MM.1S (cell line): Measurements from ENCODE around the gene FTL.
"Not testable (repeated sequence)": the region's sequence is repeated elsewhere in the genome, so short reads cannot be mapped to it uniquely, and the experiment has no call there.

Source experiments
- DNase-seq: peaks from one replicate; pipeline ENCODE4 v3.0.0-alpha.2; 2015
- H2AFZ ChIP-seq: fragments of 300-600 bp; sonication (generic); 2 replicates; pipeline ENCODE4 v1.6.0; 2016; ENCODE audit warnings: antibody characterized with exemption, low read length
- H3F3A ChIP-seq: fragments of 300-600 bp; sonication (generic); 2 replicates; pipeline ENCODE4 v1.6.1; 2016; ENCODE audit warnings: mild to moderate bottlenecking, antibody characterized with exemption, low read length, moderate library complexity, mixed read lengths; ENCODE audit not compliant: insufficient read depth
- H3K27ac ChIP-seq: fragments of 300-600 bp; sonication (generic); 2 replicates; pipeline ENCODE4 v1.5.1; 2016; ENCODE audit warnings: mild to moderate bottlenecking, low read length
- H3K27me3 ChIP-seq: fragments of 300-600 bp; sonication (generic); replicated peaks from 2 replicates; pipeline ENCODE4 v1.6.0; 2016; ENCODE audit warnings: low read length; ENCODE audit not compliant: insufficient read depth
- H3K36me3 ChIP-seq: fragments of 300-600 bp; sonication (generic); replicated peaks from 2 replicates; pipeline ENCODE4 v1.6.1; 2016; ENCODE audit warnings: mild to moderate bottlenecking, low read length, mixed read lengths; ENCODE audit not compliant: insufficient read depth
- H3K4me1 ChIP-seq: fragments of 300-600 bp; sonication (generic); 2 replicates; pipeline ENCODE4 v1.6.1; 2016; ENCODE audit warnings: low read length, mixed read lengths
- H3K4me2 ChIP-seq: fragments of 300-600 bp; sonication (generic); 2 replicates; pipeline ENCODE4 v1.6.0; 2016; ENCODE audit warnings: low read depth, low read length
- H3K4me3 ChIP-seq: fragments of 300-600 bp; sonication (generic); 2 replicates; pipeline ENCODE4 v1.5.1; 2016; ENCODE audit warnings: low read length, mixed read lengths
- H3K79me2 ChIP-seq: fragments of 300-600 bp; sonication (generic); 2 replicates; pipeline ENCODE4 v1.6.1; 2016; ENCODE audit warnings: mixed run types, low read length, mixed read lengths
- H3K9ac ChIP-seq: fragments of 300-600 bp; sonication (generic); 2 replicates; pipeline ENCODE4 v1.6.1; 2016; ENCODE audit warnings: low read length, mixed read lengths
- H3K9me2 ChIP-seq: fragments of 300-600 bp; sonication (generic); replicated peaks from 2 replicates; pipeline ENCODE4 v1.6.1; 2016; ENCODE audit warnings: mild to moderate bottlenecking, low read length, mixed read lengths; ENCODE audit not compliant: insufficient read depth
- H3K9me3 ChIP-seq: fragments of 300-600 bp; sonication (generic); replicated peaks from 2 replicates; pipeline ENCODE4 v1.6.1; 2016; ENCODE audit warnings: mild to moderate bottlenecking, low read length, mixed read lengths; ENCODE audit not compliant: insufficient read depth
- H4K20me1 ChIP-seq: fragments of 300-600 bp; sonication (generic); 2 replicates; pipeline ENCODE4 v1.6.1; 2016; ENCODE audit warnings: mild to moderate bottlenecking, low read length, moderate library complexity, mixed read lengths; ENCODE audit not compliant: insufficient read depth
- EZH2 ChIP-seq: fragments of 300-600 bp; sonication (generic); optimal IDR thresholded peaks from 2 replicates; pipeline ENCODE3; 2017; ENCODE audit warnings: low read depth, mild to moderate bottlenecking, antibody characterized with exemption, low read length, mixed read lengths
- EZH2phosphoT487 ChIP-seq: fragments of 300-600 bp; sonication (generic); IDR thresholded peaks from 2 replicates; pipeline ENCODE4 v1.6.1; 2018; ENCODE audit warnings: antibody characterized with exemption, low read length
- TF ChIP-seq, protein P1 (sequence below): fragments of 300-600 bp; sonication (generic); IDR thresholded peaks from 2 replicates; pipeline ENCODE4 v1.5.1; 2016; ENCODE audit warnings: antibody characterized with exemption, low read length, mixed read lengths

The FTL gene

DNA sequence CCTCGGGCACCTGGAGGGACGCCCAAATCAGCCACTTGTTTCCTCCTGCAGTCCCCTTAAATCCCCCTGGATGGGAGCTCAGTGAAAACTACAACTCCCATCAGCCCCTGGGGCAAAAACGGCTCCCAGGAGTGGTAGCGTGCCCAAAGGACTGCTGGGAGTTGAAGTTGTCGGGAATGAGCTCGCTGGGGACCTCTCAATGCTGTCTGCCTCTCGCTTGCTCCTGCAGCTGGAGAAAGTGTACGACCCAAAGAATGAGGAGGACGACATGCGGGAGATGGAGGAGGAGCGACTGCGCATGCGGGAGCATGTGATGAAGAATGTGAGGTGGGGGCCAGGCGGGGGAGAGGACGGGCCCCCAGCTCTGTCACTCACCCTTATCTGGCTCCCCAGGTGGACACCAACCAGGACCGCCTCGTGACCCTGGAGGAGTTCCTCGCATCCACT is 46.3 kb upstream of the FTL start:
- no peak overlapping the region for H3K9ac ChIP-seq
- TF ChIP-seq, protein P1, sequence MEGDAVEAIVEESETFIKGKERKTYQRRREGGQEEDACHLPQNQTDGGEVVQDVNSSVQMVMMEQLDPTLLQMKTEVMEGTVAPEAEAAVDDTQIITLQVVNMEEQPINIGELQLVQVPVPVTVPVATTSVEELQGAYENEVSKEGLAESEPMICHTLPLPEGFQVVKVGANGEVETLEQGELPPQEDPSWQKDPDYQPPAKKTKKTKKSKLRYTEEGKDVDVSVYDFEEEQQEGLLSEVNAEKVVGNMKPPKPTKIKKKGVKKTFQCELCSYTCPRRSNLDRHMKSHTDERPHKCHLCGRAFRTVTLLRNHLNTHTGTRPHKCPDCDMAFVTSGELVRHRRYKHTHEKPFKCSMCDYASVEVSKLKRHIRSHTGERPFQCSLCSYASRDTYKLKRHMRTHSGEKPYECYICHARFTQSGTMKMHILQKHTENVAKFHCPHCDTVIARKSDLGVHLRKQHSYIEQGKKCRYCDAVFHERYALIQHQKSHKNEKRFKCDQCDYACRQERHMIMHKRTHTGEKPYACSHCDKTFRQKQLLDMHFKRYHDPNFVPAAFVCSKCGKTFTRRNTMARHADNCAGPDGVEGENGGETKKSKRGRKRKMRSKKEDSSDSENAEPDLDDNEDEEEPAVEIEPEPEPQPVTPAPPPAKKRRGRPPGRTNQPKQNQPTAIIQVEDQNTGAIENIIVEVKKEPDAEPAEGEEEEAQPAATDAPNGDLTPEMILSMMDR = no peak
- TF ChIP-seq EZH2phosphoT487 = no peak
- no peak for TF ChIP-seq EZH2
- H3K4me3 ChIP-seq = no peak overlapping the region
- H3K36me3 ChIP-seq = no peaks in the 10 kb centered on the region
- no peaks in the 10 kb centered on the region for H3K27me3 ChIP-seq
- H3K9me2 ChIP-seq = no peaks in the 10 kb centered on the region
- no peak overlapping the region for H3K27ac ChIP-seq
- no peaks in the 10 kb centered on the region for H4K20me1 ChIP-seq
- no peaks in the 10 kb centered on the region for H3K79me2 ChIP-seq
- no peak overlapping the region for H2AFZ ChIP-seq
- no peaks in the 10 kb centered on the region for H3K9me3 ChIP-seq
- H3K4me1 ChIP-seq = no peaks in the 10 kb centered on the region
- no peaks in the 10 kb centered on the region for H3F3A ChIP-seq
- DNase-seq = no peak
- no peak overlapping the region for H3K4me2 ChIP-seq

DNA sequence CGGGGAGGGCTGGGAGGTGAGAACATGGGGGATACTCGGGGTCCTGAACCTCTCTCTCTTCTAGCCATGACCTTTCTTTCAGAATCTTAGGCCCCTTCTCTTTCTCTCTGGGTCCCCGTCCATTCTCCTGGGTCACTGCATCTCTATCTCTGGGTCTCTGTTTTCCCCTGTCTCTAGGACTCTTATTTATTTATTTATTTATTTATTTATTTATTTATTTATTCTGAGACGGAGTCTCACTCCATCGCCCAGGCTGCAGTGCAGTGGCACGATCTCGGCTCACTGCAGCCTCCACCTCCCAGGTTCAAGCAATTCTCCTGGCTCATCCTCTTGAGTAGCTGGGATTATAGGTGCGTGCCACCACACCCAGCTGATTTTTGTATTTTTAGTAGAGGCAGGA is 45.8 kb upstream of the FTL start:
- not testable (repeated sequence) for DNase-seq, H3K9me3 ChIP-seq, H3K9ac ChIP-seq, H3K4me1 ChIP-seq, H3K4me3 ChIP-seq, H3K36me3 ChIP-seq, H3K27ac ChIP-seq, H4K20me1 ChIP-seq, H3K79me2 ChIP-seq, H2AFZ ChIP-seq, H3K4me2 ChIP-seq, H3K27me3 ChIP-seq, H3F3A ChIP-seq, H3K9me2 ChIP-seq

DNA sequence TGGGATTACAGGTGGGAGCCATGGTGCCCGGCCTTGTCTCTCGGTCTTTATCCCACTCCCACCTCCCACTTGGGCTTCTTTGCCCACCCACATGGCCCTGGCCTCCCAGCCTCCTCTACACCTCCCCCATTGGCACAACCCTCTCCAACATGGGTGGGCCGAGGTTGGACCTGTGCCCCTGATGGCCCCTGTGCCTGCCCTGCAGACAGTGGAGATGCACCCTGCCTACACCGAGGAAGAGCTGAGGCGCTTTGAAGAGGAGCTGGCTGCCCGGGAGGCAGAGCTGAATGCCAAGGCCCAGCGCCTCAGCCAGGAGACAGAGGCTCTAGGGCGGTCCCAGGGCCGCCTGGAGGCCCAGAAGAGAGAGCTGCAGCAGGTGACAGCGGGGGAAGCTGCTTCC is 44.2 kb upstream of the FTL start:
- Histone ChIP-seq H3F3A (no peaks in the 10 kb centered on the region), H4K20me1 (no peaks in the 10 kb centered on the region), H3K4me3 (no peak overlapping the region), H3K79me2 (no peaks in the 10 kb centered on the region), H3K9ac (no peak overlapping the region), H3K9me2 (no peaks in the 10 kb centered on the region), H3K9me3 (no peaks in the 10 kb centered on the region), H3K4me2 (no peak overlapping the region), H2AFZ (no peak overlapping the region), H3K27ac (no peak overlapping the region), H3K4me1 (no peaks in the 10 kb centered on the region), H3K27me3 (no peaks in the 10 kb centered on the region), H3K36me3 (no peaks in the 10 kb centered on the region)
- TF ChIP-seq, protein P1 = no peak
- TF ChIP-seq EZH2phosphoT487 = no peak
- TF ChIP-seq EZH2 = no peak
- DNase-seq = no peak

DNA sequence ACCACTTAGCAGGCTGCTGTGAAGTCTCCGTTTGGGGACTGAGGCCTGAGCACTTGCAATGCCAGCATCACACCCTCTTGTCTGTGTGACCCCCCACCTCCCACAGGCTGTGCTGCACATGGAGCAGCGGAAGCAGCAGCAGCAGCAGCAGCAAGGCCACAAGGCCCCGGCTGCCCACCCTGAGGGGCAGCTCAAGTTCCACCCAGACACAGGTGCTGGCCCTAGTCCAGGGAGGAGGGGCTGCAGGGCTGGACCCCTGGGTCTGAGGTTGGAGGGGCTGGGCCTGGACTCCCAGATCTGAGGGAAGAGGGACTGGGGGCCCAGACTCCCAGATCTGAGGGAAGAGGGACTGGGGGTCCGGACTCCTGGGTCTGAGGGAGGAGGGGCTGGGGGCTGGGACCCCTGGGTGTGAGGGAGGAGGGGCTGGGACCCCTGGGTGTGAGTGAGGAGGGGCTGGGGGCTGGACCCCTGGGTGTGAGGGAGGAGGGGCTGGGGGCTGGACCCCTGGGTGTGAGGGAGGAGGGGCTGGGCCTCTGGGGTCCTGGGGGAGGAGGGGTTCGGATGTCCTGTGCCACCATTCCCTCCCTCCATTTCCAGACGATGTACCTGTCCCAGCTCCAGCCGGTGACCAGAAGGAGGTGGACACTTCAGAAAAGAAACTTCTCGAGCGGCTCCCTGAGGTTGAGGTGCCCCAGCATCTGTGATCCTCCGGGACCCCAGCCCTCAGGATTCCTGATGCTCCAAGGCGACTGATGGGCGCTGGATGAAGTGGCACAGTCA is 43.2 kb upstream of the FTL start:
- Histone ChIP-seq H3K27ac (no peak overlapping the region), H3K9ac (no peak overlapping the region), H3K79me2 (no peaks in the 10 kb centered on the region), H3K9me2 (no peaks in the 10 kb centered on the region), H3K9me3 (no peaks in the 10 kb centered on the region), H3K4me2 (no peak overlapping the region), H3K27me3 (no peaks in the 10 kb centered on the region), H2AFZ (no peak overlapping the region), H3F3A (no peaks in the 10 kb centered on the region; the same call in 1 of the 2 replicates), H4K20me1 (no peaks in the 10 kb centered on the region), H3K4me1 (no peaks in the 10 kb centered on the region), H3K4me3 (no peak overlapping the region), H3K36me3 (no peaks in the 10 kb centered on the region)
- TF ChIP-seq, protein P1 = no peak
- no peak for TF ChIP-seq EZH2phosphoT487
- DNase-seq = no peak
